GM21529 (cell line): ENCODE measurements around the gene S100B.

Experiments used
- ATAC-seq: cut with Tn5 transposase; IDR thresholded peaks from one replicate; pipeline ENCODE4 v1.9.1; 2021; ENCODE audit not compliant: unreplicated experiment

S100B gene

GRCh38 chr21:46562964-46563607, 41.8 kb downstream of the S100B start:
- no peak for ATAC-seq

GRCh38 chr21:46562472-46562871, 42.4 kb downstream of the S100B start:
- ATAC-seq, result no peak

GRCh38 chr21:46561445-46562090, 43.3 kb downstream of the S100B start:
- no peak for ATAC-seq

- ATAC-seq, result no peak
Observed at GRCh38 chr21:46560568-46561444, 44.1 kb downstream of the S100B start.

GRCh38 chr21:46559291-46559983, 45.4 kb downstream of the S100B start:
- peak; percentile 53 for ATAC-seq

- no peak for ATAC-seq
Observed at GRCh38 chr21:46557919-46558392, 46.9 kb downstream of the S100B start.

GRCh38 chr21:46557469-46557868, 47.4 kb downstream of the S100B start:
- no peak for ATAC-seq

GRCh38 chr21:46556802-46557201, 48.1 kb downstream of the S100B start:
- no peak for ATAC-seq

GRCh38 chr21:46555678-46556077, 49.2 kb downstream of the S100B start:
- no peak for ATAC-seq

GRCh38 chr21:46555225-46555617, 49.7 kb downstream of the S100B start:
- no peak for ATAC-seq

- no peak for ATAC-seq
Observed at GRCh38 chr21:46554431-46555224, 50.3 kb downstream of the S100B start.

GRCh38 chr21:46553993-46554392, 50.9 kb downstream of the S100B start:
- ATAC-seq, result no peak

- ATAC-seq, result no peak
Observed at GRCh38 chr21:46552865-46553379, 52.0 kb downstream of the S100B start.

- no peak for ATAC-seq
Observed at GRCh38 chr21:46552274-46552673, 52.6 kb downstream of the S100B start.

- no peak for ATAC-seq
Observed at GRCh38 chr21:46551636-46552241, 53.1 kb downstream of the S100B start.

- no peak for ATAC-seq
Observed at GRCh38 chr21:46550116-46550941, 54.6 kb downstream of the S100B start.

GRCh38 chr21:46549650-46550049, 55.2 kb downstream of the S100B start:
- no peak for ATAC-seq
